Activated T-cell treated with anti-CD3 and anti-CD28 coated beads, Interleukin-2, amount 50 U/mL, for 72 hours (primary cell): ENCODE data around the gene WASF3. TPM values are rescaled to one million over a fixed set of nuclear protein-coding genes. Genes with fewer than 3 reads are reported as not detected.
"Not testable (repeated sequence)": the region's sequence is repeated elsewhere in the genome, so short reads cannot be mapped to it uniquely, and the experiment has no call there.

Experiments used
- ATAC-seq, 2 donors: fragments of 150-1000 bp; cut with Tn5 transposase; replicated peaks in 1 of 2; 2 replicates each; pipeline ENCODE4 v1.10.0; 2021; ENCODE audit warnings: moderate library complexity in 2 of 2, mild to moderate bottlenecking in 1 of 2
- DNase-seq, 2 donors: peaks; one replicate each; pipeline ENCODE4 v3.0.0; 2021 to 2022; ENCODE audit warnings: mixed read lengths in 1 of 2
- H3K27ac Mint-ChIP-seq: one replicate; pipeline ENCODE4 v1.8.0; 2022; ENCODE audit warnings: mild to moderate bottlenecking, moderate library complexity, mixed read lengths
- H3K27me3 Mint-ChIP-seq: one replicate; pipeline ENCODE4 v1.8.0; 2022; ENCODE audit warnings: low read depth, mixed read lengths
- H3K36me3 Mint-ChIP-seq, 2 donors: one replicate each; pipeline ENCODE4 v1.8.0; 2022; ENCODE audit warnings: mixed read lengths in 2 of 2, mild to moderate bottlenecking in 1 of 2; ENCODE audit not compliant: insufficient read depth in 2 of 2
- H3K4me1 Mint-ChIP-seq: one replicate; pipeline ENCODE4 v1.8.0; 2022; ENCODE audit warnings: low read depth, mixed read lengths
- H3K4me3 Mint-ChIP-seq, 2 donors: one replicate each; pipeline ENCODE4 v1.8.0; 2022; ENCODE audit warnings: mild to moderate bottlenecking in 2 of 2, mixed read lengths in 2 of 2, moderate library complexity in 2 of 2
- H3K9me3 Mint-ChIP-seq, 2 donors: one replicate each; pipeline ENCODE4 v1.8.0; 2022; ENCODE audit warnings: mixed read lengths in 2 of 2
- total RNA-seq, 2 donors: library from RNA; stranded (reverse); gene quantifications; one replicate each; pipeline ENCODE4 v1.2.3, GENCODE V29; 2022

The WASF3 gene
- total RNA-seq, 2 donors from 2014 or later: 0.14 to 0.17 TPM

DNA sequence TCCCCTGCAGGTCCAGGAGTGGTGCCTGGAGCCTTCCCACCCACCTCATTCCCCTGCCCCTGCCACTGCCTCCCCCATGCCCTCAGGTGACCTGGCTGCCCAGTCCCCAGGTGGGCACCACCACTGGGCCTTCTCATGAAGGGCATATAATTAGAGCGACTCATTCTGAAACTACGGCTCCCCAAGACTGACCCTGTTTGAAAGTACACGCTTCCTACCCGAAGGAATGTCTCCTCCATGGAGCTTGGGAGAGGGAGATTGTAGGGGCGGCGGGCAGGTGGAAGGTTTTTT lies 150.5 kb downstream of the WASF3 start:
- Mint-ChIP-seq H3K9me3 (peaks cover 5% of the 10 kb centered on the region in 2 donors), H3K4me3 (no peak overlapping the region), H3K36me3 (no peaks in the 10 kb centered on the region), H3K4me1 (no peaks in the 10 kb centered on the region), H3K27me3 (no peaks in the 10 kb centered on the region), H3K27ac (no peak overlapping the region)
- ATAC-seq (no peak), DNase-seq (no peak)

DNA sequence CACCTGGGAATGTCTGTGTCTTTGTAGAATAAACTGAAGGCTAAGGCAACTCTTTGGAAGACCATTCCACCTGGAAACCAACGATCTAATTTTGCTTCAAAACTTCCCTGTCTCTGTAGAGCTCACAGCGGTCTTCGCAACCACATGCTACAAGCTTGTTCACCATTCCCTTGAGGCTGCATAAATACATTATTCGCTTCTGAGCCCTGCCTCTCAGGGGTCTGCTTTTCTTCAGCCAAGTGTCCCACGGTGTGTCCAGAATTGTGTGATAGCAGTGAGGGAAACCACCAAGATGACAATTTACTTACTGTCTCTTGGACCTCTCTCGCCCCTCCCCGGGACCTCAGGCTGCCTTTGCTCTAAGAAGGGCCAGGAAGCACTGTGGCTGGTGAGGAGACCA lies 152.0 kb downstream of the WASF3 start:
- H3K9me3 Mint-ChIP-seq: peaks cover 5% of the 10 kb centered on the region in 2 donors
- no peak for DNase-seq
- H3K27ac Mint-ChIP-seq: no peak overlapping the region
- no peak overlapping the region for H3K4me3 Mint-ChIP-seq
- no peak for ATAC-seq
- H3K36me3 Mint-ChIP-seq: no peaks in the 10 kb centered on the region
- no peaks in the 10 kb centered on the region for H3K27me3 Mint-ChIP-seq
- H3K4me1 Mint-ChIP-seq: no peaks in the 10 kb centered on the region

DNA sequence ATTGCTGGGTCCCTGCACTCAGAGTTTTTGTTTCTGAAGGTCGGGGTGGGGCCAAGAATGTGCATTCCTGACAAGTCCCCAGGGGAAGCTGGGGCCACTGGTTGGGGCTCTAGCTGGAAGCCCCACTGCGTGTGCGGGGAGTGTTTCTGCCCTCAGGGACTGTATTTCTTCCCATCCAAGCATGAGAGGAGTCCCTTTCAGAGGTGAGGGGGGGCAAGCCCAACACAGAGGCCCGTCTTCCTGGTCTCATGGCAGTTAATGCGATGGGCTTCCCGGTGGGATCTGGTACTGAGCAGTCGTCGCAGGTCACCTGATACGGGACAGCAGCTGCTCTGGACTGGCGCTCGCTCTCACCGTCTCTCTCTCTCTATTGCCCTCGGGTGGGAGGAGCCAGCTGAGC lies 152.7 kb downstream of the WASF3 start:
- Mint-ChIP-seq H3K4me1 (no peaks in the 10 kb centered on the region), H3K27me3 (no peaks in the 10 kb centered on the region), H3K4me3 (no peak overlapping the region), H3K9me3 (peaks cover 5% of the 10 kb centered on the region in 2 donors), H3K36me3 (no peaks in the 10 kb centered on the region), H3K27ac (no peak overlapping the region)
- DNase-seq: no peak
- ATAC-seq: no peak

DNA sequence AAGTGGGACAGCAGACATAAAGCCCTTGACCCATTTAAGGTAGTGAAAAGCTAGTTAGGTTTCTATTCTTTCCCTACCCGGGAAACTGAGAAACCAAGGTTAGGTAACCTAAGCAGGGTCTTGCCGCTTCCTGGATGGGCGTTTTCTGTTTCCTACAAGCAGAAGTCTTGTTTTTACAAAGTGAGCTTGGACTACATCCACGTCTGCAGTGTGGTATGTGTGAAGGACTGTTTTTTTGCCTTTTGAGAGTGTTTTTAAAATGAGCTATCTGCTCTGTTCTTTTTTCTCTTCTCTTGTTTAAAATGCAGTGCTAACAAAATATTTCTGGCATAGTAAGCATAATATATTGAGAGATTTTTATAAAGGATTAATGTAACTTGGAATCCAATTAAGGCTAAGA lies 153.7 kb downstream of the WASF3 start:
- DNase-seq (no peak), ATAC-seq (no peak)
- no peak overlapping the region for H3K4me3 Mint-ChIP-seq
- no peaks in the 10 kb centered on the region for H3K27me3 Mint-ChIP-seq
- H3K4me1 Mint-ChIP-seq: no peaks in the 10 kb centered on the region
- no peak overlapping the region for H3K27ac Mint-ChIP-seq
- no peaks in the 10 kb centered on the region for H3K36me3 Mint-ChIP-seq
- peaks cover 5% of the 10 kb centered on the region in 2 donors for H3K9me3 Mint-ChIP-seq

DNA sequence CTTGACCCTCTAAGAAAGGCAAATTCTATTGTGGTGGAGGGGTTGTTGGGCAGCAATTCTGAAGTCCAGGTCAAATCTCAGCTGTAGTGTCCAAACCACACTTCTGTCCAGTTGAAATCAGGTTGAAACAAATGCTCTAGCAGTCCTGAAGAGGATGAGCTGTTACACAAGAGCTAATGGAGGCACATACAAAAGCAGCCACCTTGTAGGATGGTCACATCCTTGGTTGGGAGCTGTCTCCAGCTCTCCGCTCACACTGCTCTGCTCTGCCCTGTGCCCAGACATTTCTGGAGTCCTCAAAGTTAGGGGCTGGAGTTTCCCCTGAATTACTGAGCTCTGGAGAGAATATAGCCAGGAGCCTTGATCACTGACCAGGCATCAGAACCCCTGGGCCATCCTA lies 155.9 kb downstream of the WASF3 start:
- Mint-ChIP-seq H3K27ac (no peak overlapping the region), H3K4me1 (no peaks in the 10 kb centered on the region)

DNA sequence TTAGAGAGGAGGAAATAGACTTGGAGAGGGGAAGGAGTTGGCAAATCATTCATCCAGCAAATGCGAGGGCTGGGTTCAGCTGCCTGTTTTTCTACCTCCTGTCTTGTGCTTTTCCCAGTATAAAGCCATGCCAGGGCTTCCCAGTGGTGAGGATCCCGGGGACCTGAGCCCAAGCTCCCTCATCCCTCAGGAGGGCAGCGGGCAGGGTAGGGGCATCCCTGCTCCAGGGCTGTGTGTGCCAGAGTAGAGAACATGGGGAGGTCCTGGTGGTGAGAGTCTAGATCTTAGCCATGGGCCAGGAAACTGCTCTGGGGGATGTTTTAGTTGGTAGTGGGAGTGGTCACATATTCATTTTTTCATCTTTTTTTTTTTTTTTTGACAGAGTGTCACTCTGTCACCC lies 159.5 kb downstream of the WASF3 start:
- DNase-seq (no peak), ATAC-seq (no peak)
- Mint-ChIP-seq H3K27ac (no peak overlapping the region), H3K9me3 (peaks cover 5% of the 10 kb centered on the region in 2 donors), H3K4me3 (no peak overlapping the region), H3K27me3 (no peaks in the 10 kb centered on the region), H3K36me3 (no peaks in the 10 kb centered on the region), H3K4me1 (peaks cover 20% of the 10 kb centered on the region)

More for the DNA sequence above, 155.9 kb downstream of the WASF3 start:
- no peak for DNase-seq
- Mint-ChIP-seq H3K36me3 (no peaks in the 10 kb centered on the region), H3K9me3 (peaks cover 5% of the 10 kb centered on the region in 2 donors), H3K4me3 (no peak overlapping the region), H3K27me3 (no peaks in the 10 kb centered on the region)
- ATAC-seq: no peak

DNA sequence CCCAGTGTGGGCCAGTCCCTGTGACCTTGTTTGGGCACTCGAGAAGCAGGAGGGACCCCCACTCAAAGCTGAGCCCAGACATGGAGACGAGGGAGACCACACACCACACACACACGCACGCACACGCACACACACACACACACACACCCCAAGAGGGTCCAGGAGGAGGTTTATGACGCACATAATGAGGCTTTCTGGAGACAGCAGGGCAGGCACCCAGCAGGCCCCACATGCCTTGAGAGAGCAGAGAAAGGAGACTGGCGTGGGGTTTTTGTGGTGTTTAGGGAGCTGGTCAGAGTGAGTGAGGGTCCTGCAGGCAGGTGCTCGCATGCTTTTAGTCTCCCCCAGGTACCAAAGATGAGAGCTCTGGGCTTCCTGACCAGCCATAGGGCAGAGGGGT lies 160.7 kb downstream of the WASF3 start:
- Mint-ChIP-seq H3K27me3 (no peaks in the 10 kb centered on the region), H3K9me3 (no peaks in the 10 kb centered on the region), H3K36me3 (no peaks in the 10 kb centered on the region), H3K27ac (no peak overlapping the region), H3K4me3 (no peak overlapping the region), H3K4me1 (peaks cover 26% of the 10 kb centered on the region)
- no peak for ATAC-seq
- no peak for DNase-seq

DNA sequence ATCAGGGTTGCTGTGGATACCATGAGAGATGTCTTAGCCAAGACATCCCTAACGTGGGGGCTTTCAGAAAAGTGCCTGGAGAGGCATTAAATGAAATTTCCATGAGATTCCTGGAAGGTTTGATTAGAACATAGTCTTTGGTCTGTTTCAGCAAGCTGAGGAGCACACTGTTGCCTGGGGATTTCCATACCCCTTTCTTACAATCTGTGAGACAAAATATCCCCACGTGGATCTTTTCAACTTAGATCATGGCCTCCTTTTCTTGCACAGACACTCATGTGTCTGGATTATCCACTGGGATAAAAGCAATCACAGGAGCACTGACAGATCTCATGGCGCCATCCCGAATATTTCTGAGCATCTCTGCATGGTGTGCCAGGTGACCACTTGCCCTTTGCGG lies 161.4 kb downstream of the WASF3 start:
- H3K9me3 Mint-ChIP-seq: no peaks in the 10 kb centered on the region
- ATAC-seq: no peak
- H3K27me3 Mint-ChIP-seq: no peaks in the 10 kb centered on the region
- no peak for DNase-seq
- no peak overlapping the region for H3K4me3 Mint-ChIP-seq
- H3K27ac Mint-ChIP-seq: no peak overlapping the region
- H3K36me3 Mint-ChIP-seq: no peaks in the 10 kb centered on the region
- peaks cover 26% of the 10 kb centered on the region for H3K4me1 Mint-ChIP-seq

DNA sequence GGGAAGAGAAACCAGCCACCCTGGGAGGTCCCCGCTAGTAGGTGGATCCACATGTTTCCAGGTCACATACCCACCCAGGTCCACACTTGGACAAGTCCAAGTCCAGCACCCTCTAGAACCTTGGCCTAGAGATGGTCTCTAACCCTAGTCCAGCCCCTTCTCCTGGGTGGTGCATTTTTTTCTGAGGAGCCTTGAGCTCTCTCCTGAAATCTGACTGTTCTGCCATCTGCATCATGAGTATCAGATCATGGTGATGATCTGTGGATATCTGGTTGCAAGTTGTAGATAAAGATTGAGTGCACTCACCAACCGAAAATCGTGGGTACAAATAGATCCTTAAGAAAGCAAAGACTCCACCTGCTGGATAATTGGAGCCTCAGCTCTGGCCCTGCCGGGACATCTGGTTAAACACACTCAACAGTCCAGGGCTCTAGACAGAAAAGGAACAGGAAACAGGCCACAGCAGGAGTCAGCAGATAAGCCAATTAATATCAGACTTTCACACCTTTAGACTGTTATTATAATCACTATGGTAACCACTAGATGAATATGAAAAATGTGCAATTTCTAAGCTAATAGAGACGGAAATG lies 162.0 kb downstream of the WASF3 start:
- DNase-seq (no peak), ATAC-seq (no peak)
- H3K4me1 Mint-ChIP-seq: peaks cover 26% of the 10 kb centered on the region
- H3K4me3 Mint-ChIP-seq: no peak overlapping the region
- H3K27ac Mint-ChIP-seq: no peak overlapping the region
- no peaks in the 10 kb centered on the region for H3K36me3 Mint-ChIP-seq
- H3K9me3 Mint-ChIP-seq: no peaks in the 10 kb centered on the region
- no peaks in the 10 kb centered on the region for H3K27me3 Mint-ChIP-seq

DNA sequence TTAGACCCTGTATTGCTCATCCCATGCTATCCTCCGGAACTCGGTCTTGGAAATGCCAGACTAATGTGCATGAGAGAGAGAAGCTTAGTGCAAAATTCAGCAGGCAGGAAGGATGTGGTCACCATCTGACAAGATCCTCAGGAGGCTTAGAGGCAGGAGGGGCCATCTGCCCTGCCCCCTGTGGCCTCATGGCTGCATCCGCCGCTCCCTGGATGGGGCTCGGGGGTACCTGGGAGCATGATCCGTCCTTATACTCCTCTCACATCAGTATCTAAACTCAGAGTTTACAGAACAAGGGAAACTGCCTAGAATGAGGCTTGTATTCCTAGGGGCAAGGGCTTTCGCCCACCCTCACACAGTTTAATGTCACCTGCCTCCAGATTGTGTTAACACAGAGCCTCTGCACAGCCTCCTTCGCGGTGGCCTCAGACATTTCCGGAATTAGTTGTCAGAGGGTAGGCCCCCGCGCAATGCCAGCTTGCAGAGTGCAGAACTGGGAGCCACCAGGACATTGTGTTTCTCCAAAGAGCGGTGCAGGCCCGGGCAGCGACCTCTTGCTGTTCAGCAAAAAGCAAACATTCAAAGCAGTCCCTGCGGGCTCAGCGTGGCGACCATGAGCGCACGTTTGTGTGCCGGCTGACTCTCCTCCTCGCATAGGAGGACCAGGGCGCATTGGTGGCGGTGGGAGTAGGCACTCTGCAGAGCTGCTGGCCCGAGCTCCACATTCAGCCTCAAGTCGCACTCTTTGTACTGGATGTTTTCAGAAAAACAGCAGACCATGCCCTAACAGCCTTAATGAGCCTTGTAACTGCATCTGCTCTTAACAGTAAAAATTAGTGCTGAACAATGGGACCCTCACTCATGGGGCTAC lies 164.0 kb downstream of the WASF3 start:
- Mint-ChIP-seq H3K9me3 (no peaks in the 10 kb centered on the region), H3K36me3 (no peaks in the 10 kb centered on the region), H3K27me3 (no peaks in the 10 kb centered on the region), H3K4me1 (peaks cover 26% of the 10 kb centered on the region), H3K4me3 (peak overlapping the region; percentile 77 to 83), H3K27ac (no peak overlapping the region)
- peak; percentile 29 to 31 for DNase-seq
- peak; percentile 76 to 79 for ATAC-seq

DNA sequence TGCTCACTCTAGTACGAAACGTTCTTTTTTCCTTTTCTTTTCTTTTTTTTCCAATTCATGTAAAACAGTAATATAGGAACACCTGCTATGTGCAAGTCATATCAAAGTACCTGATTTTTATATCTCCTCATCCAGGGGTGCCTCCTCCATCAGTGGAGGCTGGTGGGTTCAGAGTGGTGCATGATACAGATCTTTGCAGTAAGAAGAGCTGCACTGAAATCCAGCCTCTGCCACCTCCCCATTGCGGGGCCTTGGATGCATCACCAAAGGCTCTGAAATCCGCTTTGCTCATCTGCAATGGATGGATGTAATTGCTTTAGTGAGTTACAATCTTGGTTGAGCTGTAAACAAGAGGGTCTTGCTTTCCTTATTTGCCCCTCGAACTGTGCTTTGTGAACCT lies 164.8 kb downstream of the WASF3 start:
- no peaks in the 10 kb centered on the region for H3K36me3 Mint-ChIP-seq
- no peaks in the 10 kb centered on the region for H3K9me3 Mint-ChIP-seq
- DNase-seq (no peak), ATAC-seq (no peak)
- no peaks in the 10 kb centered on the region for H3K27me3 Mint-ChIP-seq
- peaks cover 26% of the 10 kb centered on the region for H3K4me1 Mint-ChIP-seq
- peak overlapping the region; percentile 31 to 83 for H3K4me3 Mint-ChIP-seq
- H3K27ac Mint-ChIP-seq: no peak overlapping the region

DNA sequence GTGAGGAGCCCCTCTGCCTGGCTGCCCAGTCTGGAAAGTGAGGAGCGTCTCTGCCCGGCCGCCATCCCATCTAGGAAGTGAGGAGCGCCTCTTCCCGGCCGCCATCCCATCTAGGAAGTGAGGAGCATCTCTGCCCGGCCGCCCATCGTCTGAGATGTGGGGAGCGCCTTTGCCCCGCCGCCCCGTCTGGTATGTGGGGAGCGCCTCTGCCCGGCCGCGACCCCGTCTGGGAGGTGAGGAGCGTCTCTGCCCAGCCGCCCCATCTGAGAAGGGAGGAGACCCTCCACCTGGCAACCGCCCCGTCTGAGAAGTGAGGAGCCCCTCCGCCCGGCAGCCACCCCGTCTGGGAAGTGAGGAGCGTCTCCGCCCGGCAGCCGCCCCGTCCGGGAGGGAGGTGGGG lies 166.1 kb downstream of the WASF3 start:
- ATAC-seq, H3K36me3 Mint-ChIP-seq, H3K9me3 Mint-ChIP-seq, H3K4me3 Mint-ChIP-seq, DNase-seq, H3K27me3 Mint-ChIP-seq, H3K27ac Mint-ChIP-seq: not testable (repeated sequence)
- H3K4me1 Mint-ChIP-seq: peaks cover 26% of the 10 kb centered on the region

DNA sequence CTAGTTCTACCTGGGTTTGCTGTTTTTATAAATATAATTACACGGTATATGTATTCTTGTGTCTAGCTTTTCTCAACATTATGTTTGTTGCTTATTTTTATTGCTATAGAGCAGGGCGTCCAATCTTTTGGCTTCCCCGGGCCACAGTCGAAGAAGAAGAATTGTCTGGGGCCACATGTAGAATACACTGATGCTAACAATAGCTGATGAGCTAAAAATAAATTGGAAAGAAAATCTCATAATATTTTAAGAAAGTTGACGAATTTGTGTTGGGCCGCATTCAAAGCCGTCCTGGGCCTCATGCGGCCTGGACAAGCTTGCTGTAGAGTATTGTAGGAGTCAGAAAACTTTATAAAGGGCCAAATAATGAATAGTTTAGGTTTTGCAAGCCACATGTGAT lies 169.2 kb downstream of the WASF3 start:
- peaks cover 8% of the 10 kb centered on the region for H3K4me1 Mint-ChIP-seq
- no peaks in the 10 kb centered on the region for H3K27me3 Mint-ChIP-seq
- ATAC-seq (no peak), DNase-seq (no peak)
- H3K27ac Mint-ChIP-seq: no peak overlapping the region
- no peak overlapping the region for H3K4me3 Mint-ChIP-seq
- no peaks in the 10 kb centered on the region for H3K9me3 Mint-ChIP-seq
- no peaks in the 10 kb centered on the region for H3K36me3 Mint-ChIP-seq

DNA sequence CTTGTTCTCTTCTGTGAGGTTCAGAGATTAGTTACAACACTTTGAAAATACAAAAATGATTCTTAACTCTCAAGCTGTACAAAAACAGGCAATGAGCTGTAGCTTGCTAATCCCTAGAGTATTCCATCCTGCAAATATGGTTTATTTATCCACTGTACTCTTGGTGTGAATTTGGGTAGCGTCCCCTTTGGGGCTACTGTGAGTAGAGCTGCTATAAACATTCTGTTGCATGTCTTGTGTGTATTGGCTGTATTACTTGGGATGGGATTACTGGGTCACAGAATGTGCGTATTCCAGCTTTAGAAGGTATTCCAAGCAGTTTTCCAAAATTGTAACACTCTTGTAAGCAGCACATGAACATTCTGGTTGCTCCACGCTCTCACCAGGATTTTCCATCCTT lies 169.6 kb downstream of the WASF3 start:
- H3K4me1 Mint-ChIP-seq: peaks cover 4% of the 10 kb centered on the region
- no peaks in the 10 kb centered on the region for H3K27me3 Mint-ChIP-seq
- H3K36me3 Mint-ChIP-seq: no peaks in the 10 kb centered on the region

More for the DNA sequence above, 169.6 kb downstream of the WASF3 start:
- no peak overlapping the region for H3K4me3 Mint-ChIP-seq
- ATAC-seq (no peak), DNase-seq (no peak)
- H3K9me3 Mint-ChIP-seq: no peaks in the 10 kb centered on the region
- no peak overlapping the region for H3K27ac Mint-ChIP-seq
